ENCODE results near the gene TMEM165.

DNA sequence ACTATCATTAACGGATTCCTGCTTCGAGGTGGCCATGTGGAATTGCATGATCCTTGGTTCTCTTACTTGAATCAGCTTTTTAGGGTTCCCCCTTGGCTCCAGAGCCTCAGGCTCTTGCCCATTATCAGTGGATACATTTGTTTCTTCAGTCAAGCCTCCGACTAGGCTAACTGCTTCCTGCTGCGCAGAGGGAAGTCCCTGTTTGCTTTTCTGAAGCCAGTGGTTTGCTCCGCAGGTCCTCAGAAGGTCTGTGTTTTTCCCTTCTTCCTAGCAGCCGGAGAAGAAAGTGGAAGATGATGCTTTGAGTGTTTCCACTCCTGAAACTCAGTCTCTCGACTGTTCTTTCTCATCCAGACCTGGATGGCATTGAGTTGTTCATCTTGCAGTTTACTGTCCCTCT lies 29.1 kb upstream of the TMEM165 start:
- no peak for TF ChIP-seq POLR2A (IDR thresholded peaks at IDR 0.05)
- TF ChIP-seq, protein P1, sequence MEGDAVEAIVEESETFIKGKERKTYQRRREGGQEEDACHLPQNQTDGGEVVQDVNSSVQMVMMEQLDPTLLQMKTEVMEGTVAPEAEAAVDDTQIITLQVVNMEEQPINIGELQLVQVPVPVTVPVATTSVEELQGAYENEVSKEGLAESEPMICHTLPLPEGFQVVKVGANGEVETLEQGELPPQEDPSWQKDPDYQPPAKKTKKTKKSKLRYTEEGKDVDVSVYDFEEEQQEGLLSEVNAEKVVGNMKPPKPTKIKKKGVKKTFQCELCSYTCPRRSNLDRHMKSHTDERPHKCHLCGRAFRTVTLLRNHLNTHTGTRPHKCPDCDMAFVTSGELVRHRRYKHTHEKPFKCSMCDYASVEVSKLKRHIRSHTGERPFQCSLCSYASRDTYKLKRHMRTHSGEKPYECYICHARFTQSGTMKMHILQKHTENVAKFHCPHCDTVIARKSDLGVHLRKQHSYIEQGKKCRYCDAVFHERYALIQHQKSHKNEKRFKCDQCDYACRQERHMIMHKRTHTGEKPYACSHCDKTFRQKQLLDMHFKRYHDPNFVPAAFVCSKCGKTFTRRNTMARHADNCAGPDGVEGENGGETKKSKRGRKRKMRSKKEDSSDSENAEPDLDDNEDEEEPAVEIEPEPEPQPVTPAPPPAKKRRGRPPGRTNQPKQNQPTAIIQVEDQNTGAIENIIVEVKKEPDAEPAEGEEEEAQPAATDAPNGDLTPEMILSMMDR (IDR thresholded peaks at IDR 0.05), result no peak

Measured in body of pancreas (tissue), 4 donors.